WTC11 (cell line): Measurements from ENCODE around the gene FNDC3A. TPM values are rescaled to one million over a fixed set of nuclear protein-coding genes. Genes with fewer than 3 reads are reported as not detected.
"Not testable (repeated sequence)": the region's sequence is repeated elsewhere in the genome, so short reads cannot be mapped to it uniquely, and the experiment has no call there.

Experiments
- ATAC-seq: fragments of 200-7000 bp; cut with Tn5 transposase; 2 replicates; pipeline ENCODE4 v1.10.0; 2021; ENCODE audit warnings: mild to moderate bottlenecking, moderate library complexity
- CTCF ChIA-PET: fragments of 300-600 bp; sonication (Branson Sonifier 250); formaldehyde crosslinking; loops from one replicate; lab custom pipeline; 2021; ENCODE audit warnings: antibody characterized with exemption; lab: Charles Lee
- POLR2A ChIA-PET: fragments of 350-600 bp; sonication (Branson Sonifier 250); formaldehyde crosslinking; loops from one replicate; lab custom pipeline; 2021; ENCODE audit warnings: antibody characterized with exemption; lab: Charles Lee
- DNase-seq: peaks from one replicate; pipeline ENCODE4 v3.0.0; 2021; ENCODE audit warnings: low spot score
- H3K27ac Mint-ChIP-seq: 2 replicates; pipeline ENCODE4 v1.8.0; 2021; ENCODE audit warnings: mixed read lengths
- H3K27me3 Mint-ChIP-seq: 2 replicates; pipeline ENCODE4 v1.8.0; 2021; ENCODE audit warnings: low read depth, mild to moderate bottlenecking, moderate library complexity, mixed read lengths
- H3K36me3 Mint-ChIP-seq: 2 replicates; pipeline ENCODE4 v1.8.0; 2021; ENCODE audit warnings: mixed read lengths
- H3K4me1 Mint-ChIP-seq: 2 replicates; pipeline ENCODE4 v1.8.0; 2022; ENCODE audit warnings: mixed read lengths
- H3K4me3 Mint-ChIP-seq: 2 replicates; pipeline ENCODE4 v1.8.0; 2021; ENCODE audit warnings: mild to moderate bottlenecking, moderate library complexity, mixed read lengths
- H3K9me3 Mint-ChIP-seq: 2 replicates; pipeline ENCODE4 v1.8.0; 2021; ENCODE audit warnings: mixed read lengths
- AFF4 ChIP-seq: sonication (generic); formaldehyde crosslinking; IDR thresholded peaks from 2 replicates; pipeline ENCODE4 v1.8.1; 2023; ENCODE audit warnings: mild to moderate bottlenecking, missing genetic modification reagents, borderline replicate concordance
- ATF1 ChIP-seq: sonication (generic); formaldehyde crosslinking; IDR thresholded peaks from 2 replicates; pipeline ENCODE4 v1.8.1; 2023; ENCODE audit warnings: mild to moderate bottlenecking, moderate library complexity, missing genetic modification reagents
- ATF3 ChIP-seq: sonication (generic); formaldehyde crosslinking; conservative IDR thresholded peaks from 2 replicates; pipeline ENCODE4 v1.8.1; 2022; ENCODE audit warnings: mild to moderate bottlenecking, missing genetic modification reagents
- CREB1 ChIP-seq: sonication (generic); formaldehyde crosslinking; IDR thresholded peaks from 2 replicates; pipeline ENCODE4 v1.8.0; 2023; ENCODE audit warnings: mild to moderate bottlenecking, missing genetic modification reagents
- CREM ChIP-seq: sonication (generic); formaldehyde crosslinking; IDR thresholded peaks from 2 replicates; pipeline ENCODE4 v1.8.1; 2022; ENCODE audit warnings: mild to moderate bottlenecking, missing genetic modification reagents, moderate library complexity
- E2F4 ChIP-seq: sonication (generic); formaldehyde crosslinking; IDR thresholded peaks from 2 replicates; pipeline ENCODE4 v1.8.1; 2022; ENCODE audit warnings: low read depth, mild to moderate bottlenecking, moderate library complexity, missing genetic modification reagents, borderline replicate concordance
- E2F5 ChIP-seq: sonication (generic); formaldehyde crosslinking; IDR thresholded peaks from 2 replicates; pipeline ENCODE4 v1.8.1; 2022; ENCODE audit warnings: mild to moderate bottlenecking, moderate library complexity, missing genetic modification reagents
- ESRRA ChIP-seq: sonication (generic); formaldehyde crosslinking; IDR thresholded peaks from 2 replicates; pipeline ENCODE4 v1.8.1; 2022; ENCODE audit warnings: mild to moderate bottlenecking, missing genetic modification reagents, borderline replicate concordance
- ETV6 ChIP-seq: sonication (generic); formaldehyde crosslinking; IDR thresholded peaks from 2 replicates; pipeline ENCODE4 v1.8.1; 2022; ENCODE audit warnings: mild to moderate bottlenecking, missing genetic modification reagents
- JUN ChIP-seq: sonication (generic); formaldehyde crosslinking; IDR thresholded peaks from 2 replicates; pipeline ENCODE4 v1.8.0; 2023; ENCODE audit warnings: mild to moderate bottlenecking, missing genetic modification reagents
- KAT7 ChIP-seq: sonication (generic); formaldehyde crosslinking; IDR thresholded peaks from 2 replicates; pipeline ENCODE4 v1.8.1; 2023; ENCODE audit warnings: missing genetic modification reagents, mild to moderate bottlenecking, borderline replicate concordance
- MXD4 ChIP-seq: fragments of 250-450 bp; sonication (Bioruptor Pico); IDR thresholded peaks from 2 replicates; pipeline ENCODE4 v1.8.0; 2021; ENCODE audit warnings: mild to moderate bottlenecking, moderate library complexity, borderline replicate concordance
- NFE2L1 ChIP-seq: sonication (generic); formaldehyde crosslinking; IDR thresholded peaks from 2 replicates; pipeline ENCODE4 v1.8.1; 2023; ENCODE audit warnings: missing genetic modification reagents
- NFYB ChIP-seq: sonication (generic); formaldehyde crosslinking; conservative IDR thresholded peaks from 2 replicates; pipeline ENCODE4 v1.8.0; 2022; ENCODE audit warnings: low read depth, missing genetic modification reagents
- NR3C1 ChIP-seq: sonication (generic); formaldehyde crosslinking; conservative IDR thresholded peaks from 2 replicates; pipeline ENCODE4 v1.8.1; 2023; ENCODE audit warnings: low read depth, mild to moderate bottlenecking, missing genetic modification reagents
- RORB ChIP-seq: fragments of 250-450 bp; sonication (Bioruptor Pico); IDR thresholded peaks from 2 replicates; pipeline ENCODE4 v1.9.0; 2021; ENCODE audit warnings: mild to moderate bottlenecking
- SMAD4 ChIP-seq: sonication (generic); formaldehyde crosslinking; IDR thresholded peaks from 2 replicates; pipeline ENCODE4 v1.8.0; 2022; ENCODE audit warnings: mild to moderate bottlenecking, missing genetic modification reagents
- TCF7 ChIP-seq: sonication (generic); formaldehyde crosslinking; IDR thresholded peaks from 2 replicates; pipeline ENCODE4 v1.8.0; 2022; ENCODE audit warnings: mild to moderate bottlenecking, low read depth, missing genetic modification reagents, moderate library complexity
- TEAD1 ChIP-seq: sonication (generic); formaldehyde crosslinking; IDR thresholded peaks from 2 replicates; pipeline ENCODE4 v1.8.0; 2022; ENCODE audit warnings: mild to moderate bottlenecking, missing genetic modification reagents
- USF1 ChIP-seq: sonication (generic); formaldehyde crosslinking; IDR thresholded peaks from 2 replicates; pipeline ENCODE4 v1.8.0; 2022; ENCODE audit warnings: mild to moderate bottlenecking, missing genetic modification reagents
- ZNF232 ChIP-seq: sonication (generic); formaldehyde crosslinking; IDR thresholded peaks from 2 replicates; pipeline ENCODE4 v1.8.0; 2022; ENCODE audit warnings: mild to moderate bottlenecking, missing genetic modification reagents
- ZNF263 ChIP-seq: sonication (generic); formaldehyde crosslinking; IDR thresholded peaks from 2 replicates; pipeline ENCODE4 v1.8.1; 2022; ENCODE audit warnings: low read depth, mild to moderate bottlenecking, moderate library complexity, missing genetic modification reagents
- ZNF396 ChIP-seq: fragments of 250-450 bp; sonication (Bioruptor Pico); IDR thresholded peaks from 2 replicates; pipeline ENCODE4 v1.8.0; 2021; ENCODE audit warnings: mild to moderate bottlenecking, moderate library complexity, borderline replicate concordance
- ZNF423 ChIP-seq: fragments of 250-450 bp; sonication (Bioruptor Pico); IDR thresholded peaks from 2 replicates; pipeline ENCODE4 v2.1.2; 2022; ENCODE audit warnings: mild to moderate bottlenecking, moderate library complexity
- ZNF671 ChIP-seq: fragments of 250-450 bp; sonication (Bioruptor Pico); IDR thresholded peaks from 2 replicates; pipeline ENCODE4 v1.8.0; 2021; ENCODE audit warnings: mild to moderate bottlenecking
- total RNA-seq: library from RNA; stranded (reverse); gene quantifications from 3 replicates; pipeline ENCODE4 v1.2.3, GENCODE V29; 2021

Gene FNDC3A
- total RNA-seq, 1 experiment from 2014 or later: 24.8 TPM

- no peaks in the 10 kb centered on the region for H3K27me3 Mint-ChIP-seq
- no peaks in the 10 kb centered on the region for H3K4me1 Mint-ChIP-seq
- no peaks in the 10 kb centered on the region for H3K9me3 Mint-ChIP-seq
- ATAC-seq (no peak), DNase-seq (no peak)
- POLR2A ChIA-PET: no interaction called here
- H3K36me3 Mint-ChIP-seq: peaks cover 40% of the 10 kb centered on the region
- TF ChIP-seq KAT7 (CRISPR knock-in tag): no peak
- no peak for TF ChIP-seq JUN (CRISPR knock-in tag)
- TF ChIP-seq ZNF263 (CRISPR knock-in tag): no peak
- TF ChIP-seq ZNF396 (CRISPR knock-in tag): no peak
- no peak for TF ChIP-seq AFF4 (CRISPR knock-in tag)
- TF ChIP-seq TCF7 (CRISPR knock-in tag): no peak
- TF ChIP-seq ATF1 (CRISPR knock-in tag): no peak
- TF ChIP-seq TEAD1 (CRISPR knock-in tag): no peak
- TF ChIP-seq NFE2L1 (CRISPR knock-in tag): no peak
- no peak for TF ChIP-seq ZNF232 (CRISPR knock-in tag)
- no peak for TF ChIP-seq ESRRA
- TF ChIP-seq MXD4 (CRISPR knock-in tag): no peak
- TF ChIP-seq USF1 (CRISPR knock-in tag): no peak
- TF ChIP-seq ZNF671 (CRISPR knock-in tag): no peak
- no peak for TF ChIP-seq ZNF423
- no peak for TF ChIP-seq ATF3 (CRISPR knock-in tag)
- TF ChIP-seq RORB: no peak
- TF ChIP-seq SMAD4 (CRISPR knock-in tag): no peak
- TF ChIP-seq CREB1 (CRISPR knock-in tag): no peak
- TF ChIP-seq, all 79 proteins: peak for 0
- no peak overlapping the region for H3K27ac Mint-ChIP-seq
- no peak overlapping the region for H3K4me3 Mint-ChIP-seq
- CTCF ChIA-PET: no interaction called here
Observed at GRCh38 chr13:49134305-49134704, 158.6 kb downstream of the FNDC3A start.

GRCh38 chr13:49137138-49137643, 161.5 kb downstream of the FNDC3A start:
- CTCF ChIA-PET, H3K4me3 Mint-ChIP-seq, H3K4me1 Mint-ChIP-seq, H3K27me3 Mint-ChIP-seq, H3K9me3 Mint-ChIP-seq, DNase-seq, H3K27ac Mint-ChIP-seq, ATAC-seq, POLR2A ChIA-PET: not testable (repeated sequence)
- H3K36me3 Mint-ChIP-seq: peaks cover 38% of the 10 kb centered on the region

- Mint-ChIP-seq H3K36me3 (peaks cover 24% of the 10 kb centered on the region), H3K9me3 (no peaks in the 10 kb centered on the region), H3K4me3 (no peak overlapping the region), H3K27me3 (no peaks in the 10 kb centered on the region), H3K4me1 (no peaks in the 10 kb centered on the region), H3K27ac (no peak overlapping the region)
- CTCF ChIA-PET: no interaction called here
- ATAC-seq (no peak), DNase-seq (no peak)
- POLR2A ChIA-PET: no interaction called here
- TF ChIP-seq E2F5: no peak
- no peak for TF ChIP-seq ATF3 (CRISPR knock-in tag)
- TF ChIP-seq TCF7 (CRISPR knock-in tag): no peak
- no peak for TF ChIP-seq NFYB
- no peak for TF ChIP-seq CREM
- no peak for TF ChIP-seq TEAD1 (CRISPR knock-in tag)
- no peak for TF ChIP-seq E2F4 (CRISPR knock-in tag)
- TF ChIP-seq ETV6 (CRISPR knock-in tag): no peak
- TF ChIP-seq NR3C1 (CRISPR knock-in tag): no peak
Observed at GRCh38 chr13:49140910-49141611, 165.3 kb downstream of the FNDC3A start.
